GM19035 (cell line): Measurements from ENCODE around the gene ZSWIM6.

Experiments used
- ATAC-seq: cut with Tn5 transposase; IDR thresholded peaks from one replicate; pipeline ENCODE4 v1.9.1; 2021; ENCODE audit not compliant: unreplicated experiment

Gene ZSWIM6

DNA sequence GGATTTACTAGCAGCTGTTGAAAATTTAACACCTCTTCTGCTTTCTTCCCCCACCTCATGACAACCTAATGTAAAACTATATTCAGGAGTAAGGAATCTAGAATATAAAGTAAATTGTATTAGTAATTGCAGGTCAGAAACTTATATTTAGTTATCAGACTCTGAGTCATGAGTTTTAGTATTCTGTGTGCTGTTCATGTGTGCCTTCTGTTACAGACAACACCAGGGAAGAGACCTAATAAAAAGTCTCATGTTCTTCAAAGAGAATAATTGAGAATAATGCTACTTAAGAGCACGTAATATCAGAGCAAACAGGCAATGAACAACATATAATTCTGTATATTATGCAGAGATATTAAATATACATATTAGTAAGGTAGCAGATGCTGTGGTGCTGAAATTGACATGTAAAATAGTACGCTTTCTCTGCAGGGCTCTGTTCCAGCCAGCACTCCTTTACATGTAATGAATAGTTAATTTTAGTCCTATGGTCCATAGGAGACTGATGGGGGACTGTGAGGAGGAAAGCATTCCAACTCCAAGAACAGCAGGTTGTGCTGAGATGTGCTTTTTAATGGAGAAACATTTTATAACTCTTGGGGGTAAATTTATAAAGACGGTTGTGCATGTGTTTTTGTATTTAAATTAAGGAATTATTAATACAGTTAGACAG is 106.4 kb downstream of the ZSWIM6 start:
- ATAC-seq, result no peak

DNA sequence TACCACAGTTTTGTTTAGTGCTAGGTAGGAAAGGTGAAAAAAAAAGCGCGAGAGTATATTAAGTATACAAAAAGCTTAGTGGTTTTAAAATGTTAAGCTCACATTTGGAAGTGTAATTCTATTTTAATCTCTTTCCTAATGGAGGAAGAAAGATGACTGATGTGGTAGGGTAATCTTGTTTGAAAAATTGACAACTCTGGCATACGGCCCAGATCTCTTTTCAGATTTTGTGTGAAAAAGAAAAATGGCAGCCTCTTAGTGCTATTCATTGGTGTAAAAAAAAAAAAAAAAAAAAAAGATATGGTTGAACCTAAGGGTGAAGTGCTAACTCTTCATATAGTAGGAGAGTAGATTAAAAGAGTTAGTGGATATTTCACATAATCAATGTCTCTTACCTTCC is 108.0 kb downstream of the ZSWIM6 start:
- no peak for ATAC-seq

DNA sequence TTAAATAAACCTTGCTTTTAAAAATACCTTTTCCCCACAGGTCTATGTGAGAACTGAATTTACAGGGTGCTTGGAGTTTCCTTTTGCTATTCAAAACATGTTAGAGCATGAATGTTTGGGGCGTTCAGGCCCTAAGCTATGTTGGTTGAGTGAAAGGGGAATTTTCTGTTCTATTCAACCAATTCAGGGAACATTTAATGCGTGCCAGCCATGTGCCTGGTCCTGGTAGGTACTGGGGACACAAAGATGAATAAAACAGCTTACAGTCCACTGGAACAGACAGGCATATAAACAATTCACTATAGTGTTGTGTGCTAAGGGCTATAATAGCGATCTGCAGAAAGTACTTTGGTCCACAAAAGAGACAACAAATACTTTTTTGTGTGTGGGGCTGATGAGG is 108.5 kb downstream of the ZSWIM6 start:
- no peak for ATAC-seq

DNA sequence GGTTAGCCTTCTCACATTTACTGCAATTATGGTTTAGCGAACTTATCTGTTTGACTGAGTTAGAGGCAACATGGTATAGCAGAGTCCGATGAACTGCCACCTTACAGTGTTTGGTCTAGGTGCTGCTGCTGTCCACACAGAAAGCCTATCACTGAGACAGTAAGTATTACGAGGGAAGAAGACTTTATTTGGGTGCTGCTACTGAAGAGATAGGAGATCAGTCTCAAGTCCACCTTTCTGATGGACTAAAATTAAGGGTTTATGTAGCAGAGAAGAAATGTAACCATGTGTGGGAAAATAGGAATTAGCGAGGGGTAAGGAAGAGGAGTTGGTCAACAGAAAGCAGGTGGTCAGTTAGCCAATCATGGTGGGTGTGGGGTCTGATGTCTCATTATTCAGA is 109.7 kb downstream of the ZSWIM6 start:
- no peak for ATAC-seq

DNA sequence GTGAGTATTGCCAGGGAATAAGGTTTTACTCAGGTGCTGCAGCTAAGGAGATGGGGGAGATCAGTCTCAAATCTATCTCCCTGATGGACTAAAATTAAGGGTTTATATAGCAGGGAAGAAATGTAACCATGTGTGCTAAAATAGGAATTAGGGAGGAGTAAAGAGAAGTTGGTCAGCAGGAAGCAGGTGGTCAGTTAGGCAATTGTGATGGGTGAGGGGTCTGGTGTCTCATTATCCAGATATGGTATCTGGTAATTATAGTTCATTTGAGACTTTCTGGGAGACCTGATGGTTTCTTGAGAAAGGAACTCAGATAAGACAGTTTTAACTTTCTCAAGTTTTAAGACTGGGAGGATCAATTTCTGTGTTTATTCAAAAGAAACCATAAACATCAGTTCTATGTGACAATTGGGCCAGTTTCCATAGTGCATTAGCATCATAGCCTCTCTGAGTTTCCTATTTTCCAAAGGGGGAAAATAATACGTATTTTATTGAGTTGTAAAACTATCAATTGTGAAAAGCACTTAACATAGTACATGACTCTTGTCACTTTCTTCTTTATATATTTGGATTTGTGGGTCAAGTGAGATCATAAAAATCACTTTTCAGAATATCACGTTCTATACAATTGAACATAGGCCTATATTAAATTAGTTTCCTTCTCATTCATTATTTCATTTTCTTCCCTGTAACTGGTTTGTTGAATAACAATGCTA is 115.9 kb downstream of the ZSWIM6 start:
- no peak for ATAC-seq

DNA sequence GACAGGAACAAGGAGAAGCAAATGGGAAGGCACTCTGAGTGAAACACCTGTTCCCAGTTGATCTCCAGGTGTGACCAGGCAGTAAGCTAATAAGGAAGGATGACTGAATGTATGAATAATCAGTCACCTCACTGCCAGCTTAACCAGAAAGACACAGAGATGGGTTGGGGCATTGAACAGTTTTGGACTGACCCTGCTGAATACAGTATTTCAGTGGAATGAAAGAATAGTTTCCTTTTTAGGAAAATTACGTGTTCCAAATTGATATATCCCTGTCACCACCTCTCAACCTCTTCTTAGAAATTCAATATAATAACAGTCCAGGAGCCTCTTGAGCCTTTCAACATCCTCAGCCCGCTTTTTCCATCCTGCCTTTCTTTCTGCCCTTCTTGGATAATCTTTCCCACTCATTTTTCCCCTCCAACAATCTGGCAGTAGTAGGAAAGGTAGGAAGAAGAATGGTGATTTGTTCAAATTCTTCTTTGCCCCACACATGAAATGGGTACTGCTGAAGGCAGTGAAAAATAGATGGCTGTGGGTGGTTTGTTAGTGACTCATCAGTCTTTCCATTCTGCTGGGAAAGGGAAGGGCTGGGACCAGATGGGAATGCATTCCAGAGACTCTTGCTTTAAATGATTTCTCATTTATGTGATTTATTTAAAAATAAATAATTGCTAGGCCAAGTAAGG is 117.9 kb downstream of the ZSWIM6 start:
- no peak for ATAC-seq

DNA sequence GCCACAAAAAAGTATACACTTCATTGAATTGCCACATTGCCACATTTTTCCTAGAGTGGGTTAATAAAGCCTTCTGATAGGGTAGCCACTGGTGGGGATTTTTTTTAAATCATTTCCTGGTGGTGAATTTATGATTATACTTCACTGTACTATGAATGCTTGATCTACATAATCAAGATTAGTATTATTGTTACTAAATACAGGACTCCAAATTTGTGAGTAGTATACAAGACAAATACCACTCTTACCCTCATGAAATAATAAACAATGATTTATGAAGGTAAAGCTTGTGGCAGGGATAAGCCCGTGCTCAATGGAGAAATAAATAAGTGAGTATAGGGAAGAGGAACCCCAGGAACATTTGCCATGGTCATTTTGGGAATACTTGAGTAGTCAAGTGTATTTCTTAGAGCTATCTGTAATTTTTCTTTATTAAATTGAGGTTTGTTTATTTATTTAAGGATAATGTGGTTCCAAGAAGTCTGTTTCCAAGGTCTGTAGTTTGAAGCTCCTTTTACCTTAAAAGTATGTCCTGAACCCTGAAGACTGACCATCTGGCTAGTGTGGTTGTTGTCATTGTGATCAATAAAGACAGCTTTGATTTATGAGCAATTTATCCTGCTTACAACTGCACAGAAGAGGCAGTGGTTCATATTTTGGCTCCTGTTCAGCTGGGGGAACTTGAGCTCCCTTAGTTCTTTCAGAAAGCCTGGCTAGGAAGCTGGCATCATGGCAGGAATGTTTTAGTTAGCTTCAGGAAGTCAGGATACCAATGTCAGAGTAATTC is 118.6 kb downstream of the ZSWIM6 start:
- ATAC-seq, result no peak

DNA sequence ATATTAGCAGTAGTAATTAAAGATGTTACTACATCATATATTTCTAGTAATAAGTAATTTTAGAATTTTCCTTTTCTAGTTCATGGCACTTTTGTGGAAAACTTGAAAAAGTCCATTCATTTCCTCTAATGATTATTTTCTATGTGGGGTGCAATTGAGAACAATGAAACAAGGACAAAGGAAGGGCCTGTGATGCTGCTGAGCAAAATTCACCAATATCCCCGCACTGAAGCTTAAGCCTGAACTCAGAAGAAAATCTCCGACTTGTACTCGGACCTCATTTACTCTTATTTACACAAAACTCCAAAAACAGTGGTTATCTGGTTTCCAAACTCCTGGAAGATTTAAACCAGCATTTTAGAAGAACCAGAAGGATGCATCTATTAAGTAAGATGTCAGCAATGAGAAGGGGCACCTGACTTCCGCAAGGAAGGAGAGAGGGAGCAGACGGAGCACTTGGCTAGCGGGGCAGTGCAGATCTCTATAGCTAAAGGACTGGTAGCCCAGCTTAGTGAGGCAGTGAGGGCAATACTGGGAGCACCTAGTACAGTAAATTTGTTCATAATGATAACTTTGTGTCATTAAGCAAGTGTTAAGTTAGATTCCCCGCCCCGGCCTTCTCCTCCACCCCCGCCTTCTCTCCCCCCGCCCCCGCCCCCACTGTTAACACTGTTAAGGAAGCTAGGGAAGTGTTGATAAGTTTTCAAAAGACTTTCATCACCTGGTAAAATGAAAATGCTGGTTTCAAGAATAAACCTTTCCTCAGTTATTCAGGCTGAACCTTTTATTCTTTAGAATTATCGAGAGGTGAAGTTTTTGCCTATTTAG is 123.3 kb downstream of the ZSWIM6 start:
- no peak for ATAC-seq

DNA sequence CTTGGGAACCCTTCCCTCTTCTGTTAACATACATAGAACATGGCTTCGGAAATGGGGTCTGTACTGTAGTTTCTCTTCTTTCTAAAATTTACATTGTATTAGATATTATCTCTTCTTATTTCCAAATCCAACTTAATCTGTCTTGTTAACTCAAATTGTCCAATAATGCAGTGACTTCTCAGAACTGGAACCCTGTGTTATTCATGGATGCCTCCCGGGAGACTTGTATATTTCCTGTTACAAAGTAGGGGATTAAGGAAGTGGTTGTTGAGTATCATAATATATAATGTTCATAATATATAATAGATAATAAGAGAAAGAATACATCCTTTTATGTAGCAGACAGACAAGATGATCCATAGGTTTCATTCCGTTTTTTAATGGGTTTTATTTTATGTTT is 128.4 kb downstream of the ZSWIM6 start:
- ATAC-seq, result no peak

DNA sequence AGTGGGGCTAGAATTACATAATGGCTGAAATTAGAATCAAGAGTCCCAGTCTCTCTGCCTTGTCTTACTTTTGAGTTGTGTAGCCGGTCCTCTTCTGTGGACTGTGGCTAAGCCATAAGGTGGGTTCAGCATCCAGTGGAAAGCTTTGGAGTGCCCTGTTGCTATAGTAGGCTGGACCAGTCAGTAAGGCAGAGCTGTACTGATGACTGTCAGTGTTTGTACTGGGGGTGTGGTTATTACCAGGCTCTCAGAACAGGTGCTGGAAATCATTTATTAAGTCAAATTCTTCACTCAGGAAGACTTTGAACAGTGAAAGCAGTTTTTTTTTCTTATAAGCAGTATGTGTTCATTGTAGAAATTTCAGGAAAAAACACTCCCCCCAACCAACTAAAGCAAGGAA is 129.4 kb downstream of the ZSWIM6 start:
- no peak for ATAC-seq

DNA sequence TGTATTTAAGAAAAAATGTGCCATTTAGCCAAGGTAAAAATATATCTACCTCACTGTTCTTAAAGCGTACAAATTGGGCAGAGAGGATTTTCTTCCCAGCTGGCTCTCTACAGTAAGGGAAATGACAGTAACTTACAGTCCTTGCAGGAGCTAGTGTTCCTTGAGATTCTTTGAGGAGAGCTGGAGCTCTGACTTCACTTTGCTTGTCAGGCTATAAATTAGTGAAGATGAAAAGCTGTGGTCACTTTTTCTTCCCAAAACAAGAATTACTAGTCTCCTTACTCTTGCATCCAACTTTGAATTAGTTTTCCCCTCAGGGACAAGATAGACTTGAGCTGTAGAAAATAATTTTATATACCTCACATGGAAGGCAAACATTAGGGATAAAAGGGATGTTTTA is 129.9 kb downstream of the ZSWIM6 start:
- ATAC-seq, result no peak

DNA sequence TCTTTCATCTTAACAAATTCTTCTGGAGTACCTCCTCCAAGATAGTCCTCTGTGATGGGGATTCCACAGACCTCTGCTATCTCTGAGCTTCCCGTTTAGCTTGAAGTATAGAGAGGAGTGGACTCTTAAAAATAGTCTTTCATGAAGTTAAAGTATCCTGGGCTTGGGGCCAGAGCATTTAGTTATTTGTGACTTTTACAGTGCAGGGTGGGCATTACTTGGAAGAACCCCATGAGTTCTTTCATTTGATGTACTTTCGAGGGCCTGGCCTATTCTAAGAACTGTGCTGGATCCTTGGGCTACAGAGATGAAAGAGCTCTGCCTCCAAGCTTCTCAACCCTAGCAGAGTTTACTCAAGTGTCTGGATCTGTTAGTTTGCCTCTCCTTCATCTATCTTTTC is 131.5 kb downstream of the ZSWIM6 start:
- no peak for ATAC-seq

DNA sequence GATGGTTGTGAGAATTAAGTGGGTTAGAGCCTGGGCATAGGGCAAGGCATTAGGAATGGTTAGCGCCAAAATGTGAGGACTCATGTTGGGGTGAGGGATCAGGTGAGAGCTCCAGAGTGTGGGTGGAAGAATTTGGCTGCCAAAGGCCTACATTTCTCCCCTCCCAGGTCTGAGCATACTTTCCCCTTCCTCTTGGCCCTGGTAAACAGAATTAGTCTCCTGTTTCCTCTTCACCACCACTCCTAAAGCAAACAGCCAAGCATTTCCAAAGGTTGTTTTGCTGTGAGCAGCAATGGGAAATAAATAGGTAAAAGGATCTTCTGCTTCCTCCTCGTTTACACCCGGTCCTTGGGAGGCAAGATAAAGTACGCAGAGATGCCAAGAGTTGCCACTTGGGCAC is 132.5 kb downstream of the ZSWIM6 start:
- ATAC-seq, result no peak

DNA sequence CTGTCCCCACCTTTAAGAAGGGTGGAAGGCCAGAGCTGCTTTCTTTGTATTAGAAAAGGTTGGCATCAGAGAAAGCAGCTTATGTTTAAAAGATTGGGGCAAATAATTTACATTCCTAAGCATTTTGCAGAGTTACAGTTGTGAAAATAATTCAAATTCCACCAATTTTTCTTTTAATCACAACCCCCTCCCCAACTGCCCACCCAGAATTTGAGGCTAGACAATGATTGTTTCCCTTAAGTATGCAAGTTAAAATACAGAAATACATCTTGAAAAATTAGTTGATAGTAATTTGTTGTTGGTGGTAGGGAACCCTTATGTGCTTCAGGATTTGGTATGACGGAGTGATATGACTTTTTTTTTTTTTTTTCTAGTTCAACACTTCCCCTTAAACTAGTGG is 133.0 kb downstream of the ZSWIM6 start:
- no peak for ATAC-seq

DNA sequence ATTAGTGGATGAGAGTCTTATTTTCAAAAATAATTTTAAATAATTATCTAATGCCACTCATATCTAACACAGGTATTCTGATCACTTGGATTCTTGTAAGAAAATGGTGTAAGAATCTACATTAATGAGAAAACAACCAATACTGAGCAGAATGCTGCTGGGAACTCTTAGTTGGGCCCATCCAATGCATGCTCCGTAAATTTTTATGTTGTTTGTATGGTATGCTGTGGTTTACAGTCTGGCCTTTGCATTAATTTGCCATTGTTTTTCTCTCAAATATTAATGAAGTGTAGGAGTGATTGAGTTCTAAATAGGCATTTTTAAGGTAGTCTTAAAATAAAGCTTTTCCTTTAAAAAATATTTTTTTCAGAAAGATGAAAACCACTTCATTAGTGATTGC is 133.4 kb downstream of the ZSWIM6 start:
- no peak for ATAC-seq

DNA sequence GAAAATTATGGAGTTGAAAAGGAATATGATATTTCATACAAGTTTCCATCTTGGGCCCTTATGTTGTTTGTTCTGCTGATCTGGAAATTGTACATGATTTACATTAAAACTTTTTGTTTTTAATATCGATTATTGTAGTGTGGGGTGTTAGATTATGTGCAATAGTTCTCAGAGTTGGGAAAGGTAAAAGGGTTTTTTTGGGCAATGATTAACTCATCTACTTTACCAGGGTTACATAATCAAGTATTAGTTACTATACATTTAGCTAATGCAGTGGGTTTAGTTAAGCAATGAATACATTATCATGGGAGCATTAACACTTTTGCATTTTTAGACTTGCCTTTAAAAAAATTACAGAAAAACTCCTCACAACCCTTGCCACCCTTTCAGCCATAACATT is 134.0 kb downstream of the ZSWIM6 start:
- ATAC-seq, result no peak

DNA sequence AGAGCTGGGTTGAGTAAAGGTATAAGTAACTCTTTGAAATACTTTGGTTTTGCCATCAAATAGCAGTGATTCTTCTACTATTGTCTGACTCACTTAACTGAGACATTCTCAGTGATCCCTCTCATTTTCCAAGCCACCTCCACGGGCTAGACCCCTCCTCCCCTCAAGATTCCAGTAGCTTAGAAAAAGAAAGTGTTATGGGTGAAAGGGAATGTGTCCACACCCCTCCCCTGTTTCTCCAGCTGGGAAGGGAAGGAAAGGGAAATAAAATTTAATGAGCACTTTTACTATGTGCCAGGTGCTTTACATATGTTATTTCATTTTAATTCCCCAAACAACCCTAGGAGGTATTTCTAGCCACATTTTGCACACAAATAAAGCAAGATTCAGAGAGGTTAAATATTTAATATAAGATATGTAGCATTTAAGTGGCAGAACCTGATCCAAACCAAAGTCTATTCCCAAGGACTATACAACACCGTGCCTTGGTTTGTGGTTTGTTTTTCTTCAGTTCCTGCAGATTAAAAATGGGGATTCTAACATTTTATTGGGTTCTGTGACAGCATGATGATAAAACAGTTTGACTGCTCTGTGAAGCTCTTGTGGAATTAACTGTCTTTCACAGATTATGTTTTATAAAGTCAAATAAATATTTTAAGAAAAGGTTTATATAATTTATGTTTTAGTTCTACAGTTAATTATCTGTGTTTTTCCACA is 135.9 kb downstream of the ZSWIM6 start:
- no peak for ATAC-seq

DNA sequence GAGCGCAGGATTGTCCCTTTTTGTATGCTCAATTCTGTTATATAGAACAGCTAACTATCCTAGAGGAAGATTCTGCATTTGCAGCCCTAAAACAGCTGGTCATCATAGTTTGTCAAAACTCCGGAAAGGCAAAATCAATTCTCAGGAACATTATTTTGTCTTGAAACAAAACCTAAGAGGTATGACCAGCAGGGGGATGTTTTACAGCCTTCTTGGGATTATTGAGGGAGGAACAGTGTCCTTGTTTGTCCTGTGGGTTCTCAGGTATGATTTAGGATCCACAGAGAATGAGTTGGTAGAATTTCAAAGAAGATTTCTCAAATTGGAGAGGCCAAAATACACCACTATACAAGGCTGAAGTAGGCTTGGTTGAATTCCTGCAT is 136.4 kb downstream of the ZSWIM6 start:
- ATAC-seq, result no peak

DNA sequence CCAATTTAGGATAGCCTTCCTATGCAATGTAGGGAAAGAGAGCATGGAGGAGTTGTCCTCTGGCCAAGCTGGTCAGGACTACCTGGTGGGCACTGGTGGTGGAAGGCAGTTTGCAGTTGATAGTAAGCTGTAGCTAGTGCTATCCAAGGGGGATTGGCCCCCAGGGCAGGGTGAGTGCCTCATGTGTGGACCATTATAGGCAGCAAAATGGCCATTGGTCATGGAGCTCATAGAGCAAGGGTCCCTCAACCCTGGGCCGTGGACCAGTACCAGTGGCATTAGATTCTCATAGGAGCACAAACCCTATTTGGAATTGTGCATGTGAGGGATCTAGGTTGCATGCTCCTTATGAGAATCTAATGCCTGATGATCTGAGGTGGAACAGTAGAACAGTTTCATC is 139.3 kb downstream of the ZSWIM6 start:
- no peak for ATAC-seq
